Measurements from ENCODE around the gene PRKCZ. TPM values are rescaled to one million over a fixed set of nuclear protein-coding genes. Genes with fewer than 3 reads are reported as not detected.

Gene PRKCZ
- total and polyA plus RNA-seq, 2 of the 4 experiments (the other 2 are of a cell fraction): 2.0 to 3.5 TPM

- Histone ChIP-seq H3K9me3 (ENCODE audit: control insufficient read depth, insufficient read depth, low read length) (no peaks in the 10 kb centered on the region), H2BK120ac (ENCODE audit: low read depth, low read length) (no peak overlapping the region), H3K4me1 (ENCODE audit: control insufficient read depth, insufficient read depth, low read length) (peaks cover 3% of the 10 kb centered on the region), H3K56ac (ENCODE audit: extremely low read depth, insufficient read depth, low read length) (no peak overlapping the region), H3K27me3 (ENCODE audit: control insufficient read depth, insufficient read depth, low read length) (no peaks in the 10 kb centered on the region; the same call in 1 of the 2 replicates), H4K5ac (ENCODE audit: low read depth, low read length) (no peak overlapping the region), H2AK5ac (ENCODE audit: low read depth, low read length) (no peak overlapping the region), H2BK5ac (ENCODE audit: low read depth, low read length, poor library complexity, severe bottlenecking) (no peak overlapping the region), H2BK20ac (ENCODE audit: low read depth, low read length) (no peak overlapping the region), H3K9ac (ENCODE audit: low read depth, low read length) (no peak overlapping the region), H3K23ac (ENCODE audit: low read depth, low read length) (no peak overlapping the region), H3K9me1 (ENCODE audit: insufficient read depth, low read length) (no peaks in the 10 kb centered on the region), H4K91ac (ENCODE audit: insufficient read depth, low read depth, low read length) (no peak overlapping the region), H2AK9ac (replicated peaks; ENCODE audit: low read depth, low read length, poor library complexity) (peak overlapping the region; percentile 73), H3K14ac (replicated peaks; ENCODE audit: low read depth, low read length) (no peak overlapping the region), H4K20me1 (ENCODE audit: insufficient read depth, low read length) (no peaks in the 10 kb centered on the region), H2AFZ (replicated peaks; ENCODE audit: low read length, poor library complexity) (peak overlapping the region; percentile 86), H3K4me3 (ENCODE audit: insufficient read depth, low read depth, low read length) (no peak overlapping the region), H4K8ac (ENCODE audit: low read depth in 2 of 2, low read length in 2 of 2) (no peak overlapping the region), H3K4me2 (ENCODE audit: low read depth, low read length) (no peak overlapping the region), H2BK15ac (ENCODE audit: low read depth, low read length) (no peak overlapping the region), H3K36me3 (ENCODE audit: control insufficient read depth, insufficient read depth, low read length) (no peaks in the 10 kb centered on the region), H3K79me1 (ENCODE audit: low read depth in 1 of 2, low read length in 2 of 2) (no peaks in the 10 kb centered on the region), H3K27ac (ENCODE audit: insufficient read depth, low read length) (no peak overlapping the region), H3K18ac (ENCODE audit: low read depth, low read length) (no peak overlapping the region), H3K4ac (ENCODE audit: low read depth, low read length) (no peak overlapping the region)
- WGBS, 2 experiments (ENCODE audit: extremely low coverage in 2 of 2, insufficient read length in 1 of 2): 66% methylated on average over 16 of the region's 37 CpGs; no CpG with 5 or more reads in 1 of the 2 experiments
- ChIA-PET CTCF (interaction anchor here (0.6 to 2.5 kb wide), 16 partner anchors 9 to 208 kb away, joined by 3 to 17 read pairs (median 4); partner anchors contain the start of gene FAAP20), POLR2A (ENCODE audit: unreplicated experiment) (no interaction called here)
- no peak for ATAC-seq (ENCODE audit: low read depth)
- TF ChIP-seq CHD1 (IDR thresholded peaks at IDR 0.05; ENCODE audit: low read depth, low read length): no peak
- no peak for TF ChIP-seq NFE2L2 (IDR thresholded peaks at IDR 0.05; ENCODE audit: low read depth, low read length)
- no peak for TF ChIP-seq RAD21 (IDR thresholded peaks at IDR 0.05; ENCODE audit: low read length)
- TF ChIP-seq SMC3 (IDR thresholded peaks at IDR 0.05; ENCODE audit: low read depth, low read length): no peak
- TF ChIP-seq RCOR1 (IDR thresholded peaks at IDR 0.05; ENCODE audit: insufficient replicate concordance, low read length): no peak
- no peak for TF ChIP-seq MXI1 (IDR thresholded peaks at IDR 0.05; ENCODE audit: borderline replicate concordance, low read depth, low read length)
- no peak for TF ChIP-seq CTCF (conservative IDR thresholded peaks at IDR 0.05; ENCODE audit: low read depth, low read length)
- TF ChIP-seq RFX5 (IDR thresholded peaks at IDR 0.05; ENCODE audit: low read depth, low read length): no peak
- TF ChIP-seq USF2 (IDR thresholded peaks at IDR 0.05; ENCODE audit: low read depth, low read length): no peak
- TF ChIP-seq BHLHE40 (IDR thresholded peaks at IDR 0.05; ENCODE audit: low read depth, low read length): no peak
- dilution Hi-C loops (cut with HindIII; ENCODE audit: low sequenced_read_pairs, unreplicated experiment): no loop called here
- no TSS peak for BruUV-seq (replicated peaks)
- no peak for DNase-seq
- intact Hi-C loops (cut with micrococcal nuclease): loop anchor here (1.0 to 5.0 kb wide), 4 partner anchors 38 to 231 kb away; no protein-coding TSS in a partner anchor
- in situ Hi-C loops (cut with MboI; ENCODE audit: low sequenced_read_pairs): no loop called here
These were observed 123.5 kb downstream of the PRKCZ start for GRCh38 chr1:2173546-2174347.
